HEK293T (cell line): ENCODE results near the gene ARIH2.

Experiments
- FOXK2 ChIP-seq: fragments of 450-650 bp; IDR thresholded peaks from 2 replicates; pipeline ENCODE4 v1.6.1; 2016; ENCODE audit warnings: mild to moderate bottlenecking
- FOXM1 ChIP-seq: fragments of 450-650 bp; IDR thresholded peaks from 2 replicates; pipeline ENCODE4 v1.6.1; 2017; ENCODE audit warnings: mild to moderate bottlenecking, borderline replicate concordance
- SUZ12 ChIP-seq: fragments of 450-650 bp; IDR thresholded peaks from 2 replicates; pipeline ENCODE4 v1.6.1; 2016; ENCODE audit warnings: mild to moderate bottlenecking
- ZNF384 ChIP-seq: fragments of 450-650 bp; IDR thresholded peaks from 2 replicates; pipeline ENCODE4 v1.6.1; 2016

GRCh38 chr3:48926425-48927392 is 8.1 kb downstream of the ARIH2 start:
- TF ChIP-seq FOXK2 = no peak
- TF ChIP-seq SUZ12 = no peak
- no peak for TF ChIP-seq ZNF384
- TF ChIP-seq FOXM1 = no peak
